Activated CD8-positive, alpha-beta memory T cell treated with anti-CD3 and anti-CD28 coated beads, Interleukin-2, amount 50 U/mL, for 48 hours (primary cell): Measurements from ENCODE around the gene SYNPR.
"Not testable (repeated sequence)": the region's sequence is repeated elsewhere in the genome, so short reads cannot be mapped to it uniquely, and the experiment has no call there.

ENCODE experiments used
- DNase-seq: peaks from one replicate; pipeline ENCODE4 v3.0.0-alpha.2; 2020

SYNPR gene

GRCh38 chr3:63278171-63279004, at the start of gene SYNPR:
Gene SYNPR, plus strand, starts transcription at chr3:63278308.
- no peak for DNase-seq

GRCh38 chr3:63228677-63229076, 49.4 kb upstream of the SYNPR start:
- no peak for DNase-seq

GRCh38 chr3:63230146-63230545, 48.0 kb upstream of the SYNPR start:
- DNase-seq, result no peak

GRCh38 chr3:63231643-63232042, 46.5 kb upstream of the SYNPR start:
- no peak for DNase-seq

GRCh38 chr3:63232764-63233396, 45.2 kb upstream of the SYNPR start:
- no peak for DNase-seq

GRCh38 chr3:63240381-63240902, 37.7 kb upstream of the SYNPR start:
- DNase-seq, result no peak

- DNase-seq, result no peak
Observed at GRCh38 chr3:63242124-63242523, 36.0 kb upstream of the SYNPR start.

- DNase-seq, result no peak
Observed at GRCh38 chr3:63244486-63244885, 33.6 kb upstream of the SYNPR start.

GRCh38 chr3:63245726-63246241, 32.3 kb upstream of the SYNPR start:
- no peak for DNase-seq

GRCh38 chr3:63248015-63248414, 30.1 kb upstream of the SYNPR start:
- DNase-seq, result no peak

- no peak for DNase-seq
Observed at GRCh38 chr3:63251499-63251898, 26.6 kb upstream of the SYNPR start.

- not testable (repeated sequence) for DNase-seq
Observed at GRCh38 chr3:63255819-63256218, 22.3 kb upstream of the SYNPR start.

GRCh38 chr3:63264716-63265115, 13.4 kb upstream of the SYNPR start:
- DNase-seq, result no peak

GRCh38 chr3:63274359-63274758, 3.7 kb upstream of the SYNPR start:
- DNase-seq, result no peak

- no peak for DNase-seq
Observed at GRCh38 chr3:63279005-63279841, 1.1 kb downstream of the SYNPR start.

- no peak for DNase-seq
Observed at GRCh38 chr3:63287610-63288009, 9.5 kb downstream of the SYNPR start.

- DNase-seq, result no peak
Observed at GRCh38 chr3:63290686-63291085, 12.6 kb downstream of the SYNPR start.

- DNase-seq, result no peak
Observed at GRCh38 chr3:63294332-63294731, 16.2 kb downstream of the SYNPR start.

- DNase-seq, result no peak
Observed at GRCh38 chr3:63295356-63295755, 17.2 kb downstream of the SYNPR start.

GRCh38 chr3:63295806-63296205, 17.7 kb downstream of the SYNPR start:
- DNase-seq, result no peak

GRCh38 chr3:63296249-63296648, 18.1 kb downstream of the SYNPR start:
- DNase-seq, result no peak

- DNase-seq, result no peak
Observed at GRCh38 chr3:63303238-63303637, 25.1 kb downstream of the SYNPR start.

GRCh38 chr3:63304421-63304820, 26.3 kb downstream of the SYNPR start:
- DNase-seq, result no peak
